GM19395 (cell line): ENCODE measurements around the gene HLCS.
"Not testable (repeated sequence)": the region's sequence is repeated elsewhere in the genome, so short reads cannot be mapped to it uniquely, and the experiment has no call there.

Source experiments
- ATAC-seq: cut with Tn5 transposase; IDR thresholded peaks from one replicate; pipeline ENCODE4 v1.9.1; 2021; ENCODE audit warnings: mild to moderate bottlenecking, moderate library complexity; ENCODE audit not compliant: unreplicated experiment

Gene HLCS

DNA sequence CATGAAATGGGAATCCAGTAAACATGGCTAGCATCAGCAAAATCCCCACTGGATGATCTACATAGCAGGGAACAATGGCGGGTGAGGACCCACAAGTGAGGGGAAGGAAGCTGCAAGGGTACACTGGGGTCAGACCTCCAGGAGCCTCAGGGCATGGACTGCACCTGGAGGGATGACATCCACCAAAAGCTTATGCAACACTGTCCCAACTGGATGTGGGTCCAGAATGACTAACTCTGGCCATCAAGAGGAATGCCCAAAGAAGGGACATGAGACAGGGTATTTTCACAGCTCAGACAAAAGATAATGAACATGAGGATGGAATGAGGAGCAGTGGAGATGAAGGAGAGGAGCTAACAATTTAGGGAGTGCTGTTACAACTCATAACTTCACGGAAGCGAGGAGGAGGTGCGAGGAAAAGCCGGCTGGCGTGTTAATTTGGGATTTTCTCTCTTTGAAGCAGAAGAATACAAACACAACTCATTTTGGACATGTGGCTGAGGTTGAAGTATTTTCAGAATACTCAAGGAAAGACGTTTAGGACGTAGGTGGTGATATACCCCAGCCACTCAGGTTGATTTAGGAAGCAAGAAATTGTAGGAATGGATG lies 5.7 kb downstream of the HLCS start:
- no peak for ATAC-seq

DNA sequence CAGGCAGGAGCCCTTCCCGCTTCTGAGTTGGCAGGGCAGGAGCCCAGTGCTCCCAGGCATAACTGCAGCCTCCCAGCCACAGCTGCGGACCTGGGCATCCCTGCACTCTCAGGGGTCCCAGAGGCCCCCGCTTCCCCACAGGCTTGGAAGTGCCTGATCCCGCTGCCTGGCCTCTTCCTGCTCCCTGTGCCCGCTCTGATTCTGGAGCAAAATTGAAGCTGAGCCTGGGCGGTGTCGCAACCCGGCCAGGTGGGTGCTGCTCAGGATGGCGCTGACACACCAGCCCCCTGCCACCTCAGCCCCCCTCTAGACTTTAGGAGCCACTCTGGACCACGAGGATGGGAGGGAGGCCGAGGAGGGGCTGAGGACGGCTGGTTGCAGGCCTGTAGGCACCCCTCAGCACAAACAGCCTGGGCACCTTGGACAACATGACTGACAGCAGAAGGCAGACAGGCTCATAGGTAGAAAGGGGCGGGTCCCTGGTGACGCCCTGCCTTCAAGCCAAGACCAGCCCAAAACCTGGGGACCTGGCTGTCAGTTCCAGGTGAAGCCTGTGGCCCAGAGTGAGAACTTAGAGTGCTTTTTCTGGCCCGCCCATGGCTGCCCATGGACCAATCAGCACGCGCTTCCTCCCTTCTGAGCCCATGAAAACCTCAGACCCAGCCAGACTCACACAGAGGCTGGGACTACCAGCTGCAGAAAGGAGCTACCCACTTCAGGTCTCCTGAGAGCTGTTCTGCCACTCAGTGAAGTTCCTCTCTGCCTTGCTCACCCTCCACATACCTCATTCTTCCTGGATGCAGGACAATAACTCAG lies 7.2 kb downstream of the HLCS start:
- ATAC-seq, result no peak

DNA sequence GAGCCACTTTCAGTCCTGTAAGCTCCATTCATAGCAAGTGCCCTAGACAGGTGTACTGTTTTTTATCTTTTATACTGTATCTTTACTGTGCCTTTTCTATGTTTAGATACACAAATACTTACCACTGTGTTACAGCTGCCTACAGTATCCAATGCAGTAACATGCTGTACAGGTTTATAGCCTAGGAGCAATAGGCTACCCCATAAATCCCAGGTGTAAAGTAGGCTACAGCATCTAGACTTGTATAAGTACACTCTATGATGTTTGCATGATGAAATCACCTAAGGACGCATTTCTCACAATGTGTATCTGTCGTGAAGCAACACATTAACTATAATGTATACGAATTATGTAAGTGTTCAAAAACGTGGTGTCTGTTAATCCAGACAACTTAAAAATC lies 10.7 kb downstream of the HLCS start:
- no peak for ATAC-seq

DNA sequence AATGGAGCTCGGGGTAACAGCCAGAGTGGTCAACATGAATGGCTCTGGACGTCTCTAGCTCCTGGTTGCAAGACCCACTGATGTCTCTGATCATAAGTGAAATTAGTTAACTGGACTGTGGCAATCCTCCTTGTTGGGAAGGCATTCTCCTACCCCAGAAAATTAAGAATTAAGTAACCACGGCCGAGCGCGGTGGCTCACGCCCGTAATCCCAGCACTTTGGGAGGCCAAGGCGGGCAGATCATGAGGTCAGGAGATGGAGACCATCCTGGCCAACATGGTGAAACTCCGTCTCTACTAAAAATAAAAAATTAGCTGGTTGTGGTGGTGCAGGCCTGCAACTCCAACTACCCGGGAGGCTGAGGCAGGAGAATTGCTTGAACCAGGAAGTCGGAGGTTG lies 14.1 kb downstream of the HLCS start:
- ATAC-seq, result not testable (repeated sequence)

DNA sequence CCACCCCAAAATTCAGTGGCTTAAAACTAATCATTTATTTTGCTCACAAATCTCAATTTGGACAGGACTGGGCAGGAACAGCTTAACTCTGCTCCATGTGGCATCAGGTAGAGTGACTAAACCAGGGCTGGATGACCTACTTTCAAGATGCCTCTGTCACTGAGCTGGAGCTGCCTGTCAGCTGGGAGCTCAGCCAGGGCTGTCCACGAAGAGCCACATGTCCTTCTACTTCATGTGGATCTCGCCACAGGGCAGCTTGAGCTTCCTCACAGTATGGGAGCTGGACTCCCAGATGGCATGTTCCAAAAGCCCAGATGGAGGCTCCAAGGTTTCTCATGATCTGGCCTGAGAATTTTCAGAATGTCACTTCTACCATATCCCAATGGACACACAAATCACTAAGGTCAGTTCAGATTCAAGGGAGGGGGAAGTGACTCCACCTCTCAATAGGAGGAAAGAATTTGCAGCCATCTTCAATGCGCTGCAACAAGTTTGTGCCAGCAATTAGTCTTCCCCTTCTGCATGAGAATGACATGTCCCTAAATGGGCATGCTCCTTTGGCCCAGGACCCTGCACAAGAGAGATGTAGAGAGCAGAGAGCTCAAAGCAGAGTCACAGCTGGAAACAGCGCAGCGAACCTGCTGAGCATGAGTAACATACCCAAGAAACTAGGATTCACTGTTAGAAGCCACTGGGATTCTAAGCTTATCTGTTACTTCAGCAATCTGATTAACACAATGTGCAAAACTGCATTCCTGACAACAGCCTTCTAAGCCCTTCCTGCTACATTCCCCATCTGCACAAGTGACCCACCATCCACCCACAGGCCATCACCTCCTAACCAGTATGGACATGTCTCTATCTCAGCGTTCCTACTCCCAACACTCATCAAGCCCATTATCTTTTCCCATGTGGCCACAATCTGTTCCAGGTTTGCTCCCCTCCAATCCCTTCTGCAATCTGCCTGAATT lies 17.0 kb downstream of the HLCS start:
- ATAC-seq, result no peak

DNA sequence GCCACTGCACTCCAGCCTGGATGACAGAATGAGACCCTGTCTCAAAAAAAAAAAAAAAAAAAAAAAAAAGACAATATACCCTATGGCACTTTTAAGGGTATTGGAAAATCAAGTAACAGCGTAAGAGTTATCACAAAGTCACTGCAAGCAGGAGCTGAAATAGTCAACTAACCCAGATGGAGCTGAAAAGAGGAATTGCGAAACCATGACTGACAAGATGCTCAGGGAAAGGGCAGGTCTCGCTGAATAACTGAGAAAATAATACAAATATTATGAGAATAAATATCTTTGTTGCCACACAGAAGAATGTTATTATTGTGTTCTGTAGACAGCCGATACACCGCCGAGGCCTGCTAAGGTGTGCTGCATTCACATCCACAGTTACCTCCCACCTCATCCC lies 17.8 kb downstream of the HLCS start:
- no peak for ATAC-seq

DNA sequence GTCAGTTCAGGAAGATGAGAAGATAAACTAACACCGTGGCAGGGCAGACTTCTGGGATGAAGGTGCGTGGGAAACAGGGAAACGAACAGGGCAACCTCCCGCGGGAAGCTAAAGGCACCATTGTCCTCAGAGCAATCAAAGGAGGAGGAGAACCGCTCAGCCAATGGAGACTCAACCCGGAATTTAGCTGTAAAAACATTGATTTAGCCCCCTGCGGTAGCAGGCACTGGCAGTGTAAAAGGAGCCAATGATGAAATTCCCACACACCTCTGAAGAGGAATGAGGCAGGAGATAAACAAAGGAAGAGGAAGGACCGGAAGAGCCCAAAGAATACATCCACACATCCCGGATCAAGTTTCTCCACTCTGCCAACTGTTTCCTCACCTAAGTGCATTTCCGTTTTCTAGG lies 19.5 kb downstream of the HLCS start:
- no peak for ATAC-seq

DNA sequence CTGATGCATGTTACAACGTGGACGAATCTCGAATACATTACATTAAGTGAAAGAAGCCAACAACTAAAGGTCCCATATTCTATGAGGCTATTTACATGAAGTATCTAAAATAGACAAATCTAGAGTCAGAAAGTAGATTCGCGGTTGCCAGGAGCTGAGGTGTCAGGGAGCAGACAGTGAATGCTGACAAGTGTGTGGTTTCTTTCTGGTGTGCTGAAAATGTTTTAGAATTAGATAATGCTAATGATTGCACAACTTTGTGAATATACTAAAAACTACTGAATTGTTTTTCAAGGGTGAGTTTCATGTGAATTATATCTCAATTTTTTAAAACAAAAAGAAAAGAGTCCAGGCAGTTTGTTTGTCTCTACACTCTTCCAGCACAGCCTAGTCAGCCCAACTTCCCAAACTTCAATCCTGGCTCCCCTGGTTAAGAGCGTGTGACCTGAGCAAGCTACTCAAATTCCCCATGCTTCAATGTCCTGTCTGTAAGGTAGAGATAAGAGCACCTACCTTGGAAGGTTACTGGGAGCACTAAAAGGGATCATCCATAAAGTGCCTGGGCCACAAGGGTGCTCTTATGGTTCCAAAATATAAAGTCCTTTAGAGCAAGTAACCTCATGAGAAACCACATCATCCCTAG lies 20.9 kb downstream of the HLCS start:
- ATAC-seq, result no peak

DNA sequence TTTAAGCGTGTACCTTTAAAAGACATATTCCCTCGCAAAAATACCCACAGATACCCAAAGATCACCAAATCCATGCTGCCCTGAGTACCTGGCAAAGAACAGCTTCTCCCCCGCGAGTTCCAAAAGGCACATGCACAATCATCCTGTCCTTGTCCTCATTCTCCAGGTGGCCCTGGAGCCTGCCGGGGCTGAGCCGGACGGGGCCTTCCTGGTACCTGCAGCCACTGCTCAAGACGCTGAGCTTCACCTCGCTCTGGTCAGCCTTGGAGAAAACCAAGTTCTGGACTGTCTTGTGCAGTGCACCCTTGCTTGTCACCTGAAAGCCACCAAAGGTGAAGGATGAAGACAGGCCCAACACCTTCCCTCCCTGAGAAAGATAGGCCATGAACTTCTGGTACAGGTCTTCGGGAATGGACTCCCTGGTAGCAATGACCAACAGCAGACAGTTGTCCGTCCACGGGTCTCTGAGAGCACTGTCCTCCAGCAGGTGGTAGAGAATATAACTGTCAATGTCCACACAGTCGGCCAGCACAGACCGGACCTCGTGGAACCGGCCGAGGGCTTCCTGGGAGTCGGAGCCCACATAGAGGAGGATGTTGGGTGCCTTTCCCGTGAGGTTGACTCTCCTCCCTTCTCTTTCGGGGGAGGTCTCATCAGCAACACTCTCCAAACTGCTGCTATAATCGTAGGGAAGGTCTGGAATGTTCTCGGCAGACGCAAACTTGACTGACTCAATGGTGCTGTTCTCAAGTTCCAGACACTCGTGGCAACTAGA lies 29.9 kb downstream of the HLCS start:
- no peak for ATAC-seq

DNA sequence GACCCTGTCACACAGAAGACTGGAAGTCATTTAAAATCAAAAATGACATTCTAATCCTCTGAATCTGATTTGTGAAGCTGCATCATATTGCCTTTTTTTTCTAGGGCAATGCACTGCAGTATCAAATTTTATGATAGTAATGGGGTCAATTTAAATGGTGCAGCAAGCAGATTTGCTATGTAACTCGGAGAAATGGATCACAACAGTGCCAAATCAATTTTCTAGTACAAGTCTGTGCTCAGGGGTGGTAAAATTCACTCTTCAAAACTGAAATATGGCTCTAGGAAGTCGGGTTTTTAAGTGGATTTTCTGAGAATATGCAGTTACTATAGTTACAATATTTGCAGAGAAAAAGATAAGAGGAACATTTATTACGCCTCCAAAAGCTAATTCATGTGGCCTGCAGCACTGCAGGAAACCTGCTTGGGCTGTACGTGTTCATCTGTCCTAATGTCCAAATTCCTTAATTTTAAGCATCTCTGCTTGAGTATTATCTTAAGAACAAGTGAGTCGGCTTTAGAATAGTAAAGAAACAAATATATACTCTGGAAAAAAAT lies 31.5 kb downstream of the HLCS start:
- no peak for ATAC-seq

DNA sequence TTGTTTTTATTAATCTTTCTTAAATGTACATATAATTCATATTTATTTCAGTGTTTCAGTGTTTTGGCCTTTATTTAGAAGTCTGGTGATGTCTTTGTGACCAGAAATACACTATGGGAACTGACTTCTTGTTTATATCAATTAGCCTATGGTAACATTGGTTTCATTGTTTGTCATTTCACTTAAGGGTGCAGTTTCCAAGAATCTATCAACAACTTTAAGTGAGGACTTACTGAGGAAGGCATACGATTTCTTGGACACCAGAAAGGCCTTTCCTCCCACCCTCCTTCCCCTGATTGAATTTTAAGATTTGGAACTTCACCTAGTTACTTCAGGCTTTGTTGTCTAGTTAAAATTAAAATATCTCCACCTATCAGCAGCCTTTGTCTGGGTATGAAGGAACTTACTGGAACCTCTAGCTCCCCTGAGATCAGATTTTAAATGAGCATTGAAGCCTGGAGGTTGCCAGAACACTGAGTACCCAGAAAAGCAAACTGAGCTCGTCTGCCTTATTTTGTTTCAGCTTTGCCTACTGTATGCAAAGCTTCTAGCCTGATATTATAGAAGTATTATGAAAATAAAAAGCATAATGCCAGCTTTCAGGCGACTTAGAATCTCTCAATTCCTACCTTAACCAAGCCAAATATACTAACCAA lies 34.2 kb downstream of the HLCS start:
- ATAC-seq, result no peak

DNA sequence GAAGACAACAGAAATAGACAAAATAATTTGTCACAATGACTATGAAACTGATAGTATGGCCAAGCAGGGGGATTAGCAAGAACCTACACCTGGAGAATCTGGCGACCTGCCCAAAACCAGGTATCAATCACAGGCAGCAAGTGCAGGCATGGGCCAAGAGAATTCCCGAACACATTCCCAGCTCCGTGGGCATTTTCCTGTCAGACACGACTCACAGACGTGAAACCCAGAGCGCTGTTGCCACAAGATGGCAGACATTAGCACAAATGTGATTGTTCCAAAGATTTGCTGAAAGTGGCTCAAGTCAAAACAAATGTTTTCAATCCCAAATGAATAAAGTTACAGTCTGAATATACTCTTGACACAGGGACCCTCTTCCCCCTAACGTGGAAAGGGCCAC lies 36.8 kb downstream of the HLCS start:
- no peak for ATAC-seq

DNA sequence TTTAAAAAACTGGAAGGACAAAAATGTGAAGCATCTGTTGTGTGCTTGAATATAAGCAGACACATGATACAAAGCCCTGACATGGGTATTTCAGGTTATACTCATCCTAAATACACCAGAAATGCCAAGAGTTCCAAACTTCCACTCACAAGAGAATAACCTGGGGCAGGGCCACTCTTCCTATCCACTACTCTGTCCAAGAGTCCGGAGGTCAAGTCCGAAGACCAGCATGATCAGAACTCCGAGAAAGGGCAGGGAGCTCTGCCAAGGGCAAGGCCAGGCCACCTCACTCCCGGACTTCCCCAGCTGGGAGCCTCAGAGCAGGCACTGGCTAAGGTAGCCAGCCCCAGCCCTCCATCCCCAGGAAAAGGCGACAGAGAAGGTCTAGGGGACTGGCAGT lies 37.5 kb downstream of the HLCS start:
- ATAC-seq, result no peak

DNA sequence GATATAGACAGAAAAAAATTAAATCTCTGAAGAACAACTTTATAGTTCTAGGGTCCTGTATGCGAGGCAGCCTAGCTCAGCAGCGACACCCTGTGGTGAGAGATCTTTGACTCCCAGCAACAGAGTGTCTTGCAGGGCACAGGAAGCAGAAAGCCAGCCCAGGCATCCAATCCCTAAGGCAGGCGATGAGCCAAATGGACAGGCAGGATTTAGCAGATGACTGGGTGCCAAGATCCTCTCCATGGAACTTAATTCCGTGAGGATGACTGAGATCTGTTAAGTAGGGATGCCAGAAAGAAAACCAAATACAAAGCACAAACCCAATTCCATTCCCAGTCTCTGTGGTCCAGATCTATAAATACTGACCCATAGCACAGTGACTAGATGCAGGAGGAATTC lies 38.8 kb downstream of the HLCS start:
- no peak for ATAC-seq

DNA sequence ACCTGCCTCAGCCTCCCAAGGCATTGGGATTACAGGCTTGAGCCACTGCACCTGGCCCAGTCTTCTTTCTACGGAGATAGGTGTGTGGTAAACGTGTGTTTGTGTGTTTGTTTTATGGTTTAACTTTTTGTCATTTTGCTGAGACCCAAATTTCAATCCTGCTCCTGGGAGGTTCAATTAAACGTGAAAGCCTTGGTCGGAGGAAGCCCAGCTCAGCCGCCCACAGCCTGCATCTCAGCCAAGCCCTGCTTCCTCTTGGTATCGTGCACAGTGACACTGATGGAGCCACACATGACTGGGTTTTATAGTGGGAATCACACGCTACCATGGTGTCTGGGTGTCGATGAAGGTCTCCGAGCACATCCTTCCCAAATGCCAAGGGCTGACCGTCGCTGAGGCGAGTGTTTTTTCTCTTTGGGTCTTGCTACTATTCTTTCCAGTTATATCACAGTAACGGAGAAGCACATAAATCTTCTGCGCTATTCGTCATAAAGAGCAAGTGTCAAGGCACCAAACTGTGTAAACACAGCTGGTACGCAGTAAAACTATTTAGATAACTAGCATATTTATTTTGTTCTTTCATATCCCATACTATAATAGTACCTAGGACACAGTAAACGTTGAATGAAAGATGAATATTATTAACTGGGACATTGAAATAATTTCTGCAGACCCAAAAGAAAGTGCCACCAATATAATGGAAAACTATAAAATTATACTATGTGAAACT lies 39.3 kb downstream of the HLCS start:
- no peak for ATAC-seq

DNA sequence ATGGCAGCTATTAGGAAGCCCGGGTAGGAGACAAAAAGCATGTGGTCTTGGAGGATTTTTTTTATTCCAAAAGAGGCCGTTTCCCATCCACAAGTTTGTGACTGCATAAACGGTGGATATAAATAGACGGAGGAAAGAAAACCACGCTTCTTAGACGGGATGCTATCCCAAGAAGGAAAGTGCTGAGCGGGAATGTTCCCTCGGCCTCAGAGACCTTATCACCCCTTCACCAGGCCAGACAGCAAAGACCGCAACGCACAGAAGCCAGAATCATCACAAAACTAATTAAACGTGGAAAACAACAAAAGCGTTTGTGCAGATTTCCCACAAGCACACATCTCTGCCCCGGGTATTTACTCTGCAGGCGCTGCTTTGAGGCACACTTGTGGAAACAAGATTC lies 43.2 kb downstream of the HLCS start:
- no peak for ATAC-seq

DNA sequence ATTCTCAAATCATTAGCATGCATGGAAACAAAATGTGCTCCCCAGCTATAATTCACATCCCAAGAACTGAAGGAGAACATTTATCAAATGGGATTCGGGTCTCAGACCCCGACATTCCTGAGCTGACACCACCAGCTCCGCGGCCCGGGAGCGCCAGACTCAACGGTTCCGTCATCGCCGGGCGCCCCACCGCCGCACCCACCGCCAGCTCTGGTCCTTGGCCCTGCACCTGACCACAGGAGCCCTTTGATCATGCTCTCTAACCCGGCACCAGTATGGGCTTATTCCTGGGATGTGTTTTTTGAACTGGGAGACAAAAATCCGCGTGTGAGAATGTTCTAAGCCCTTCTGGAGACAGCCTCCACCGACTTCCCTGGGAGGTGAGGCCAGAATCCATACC lies 43.6 kb downstream of the HLCS start:
- no peak for ATAC-seq

DNA sequence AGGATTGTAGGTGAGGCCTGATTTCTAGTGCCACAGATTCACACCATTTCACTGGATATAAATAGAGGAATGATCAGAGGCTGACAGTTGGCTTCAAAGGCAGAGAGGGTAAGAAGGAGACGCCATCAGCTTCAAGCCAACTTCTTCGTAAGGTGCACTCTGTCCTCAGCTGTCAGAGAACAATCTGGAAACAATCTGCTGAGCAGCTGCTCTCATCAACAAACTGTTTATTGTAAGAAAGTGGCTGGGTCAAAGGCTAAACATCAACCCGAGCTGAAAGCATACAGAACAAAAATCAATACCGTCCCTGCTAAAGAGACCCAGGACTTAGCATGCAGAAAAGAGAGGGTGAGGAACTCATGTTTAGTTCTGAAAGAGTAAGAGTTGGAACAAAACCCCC lies 48.2 kb downstream of the HLCS start:
- ATAC-seq, result no peak
